ENCODE results near the gene ZNF614. TPM values are rescaled to one million over a fixed set of nuclear protein-coding genes. Genes with fewer than 3 reads are reported as not detected.
"Not testable (repeated sequence)": the region's sequence is repeated elsewhere in the genome, so short reads cannot be mapped to it uniquely, and the experiment has no call there.

ZNF614 gene
- total and polyA plus RNA-seq, 9 of the 15 experiments (the other 6 are each of a cell fraction or from before 2014, with no cell fraction given): 4.9 to 16.3 (median 11.4) TPM

- Histone ChIP-seq H3K79me2 (ENCODE audit: control insufficient read depth, insufficient read depth, low read length) (no peaks in the 10 kb centered on the region), H3K4me3 (no peak overlapping the region), H3K4me2 (ENCODE audit: insufficient read depth, low read length) (no peak overlapping the region), H2AFZ (ENCODE audit: low read depth, low read length) (no peak overlapping the region), H3K36me3 (ENCODE audit: control insufficient read depth, insufficient read depth, low read length) (no peaks in the 10 kb centered on the region), H3K9ac (ENCODE audit: insufficient read depth in 1 of 2, low read depth in 2 of 2, low read length in 2 of 2) (no peak overlapping the region), H3K9me1 (ENCODE audit: control insufficient read depth, insufficient read depth, low read length) (no peaks in the 10 kb centered on the region), H3K27ac (ENCODE audit: extremely low read depth, low read depth, low read length) (no peak overlapping the region), H4K20me1 (replicated peaks; ENCODE audit: control insufficient read depth, insufficient read depth, low read length) (no peaks in the 10 kb centered on the region), H3K27me3 (ENCODE audit: control insufficient read depth in 2 of 2, insufficient read depth in 2 of 2, low read length in 2 of 2) (no peaks in the 10 kb centered on the region), H3K9me3 (replicated peaks; ENCODE audit: control insufficient read depth, insufficient read depth, low read depth, low read length) (peaks cover 4% of the 10 kb centered on the region), H3K4me1 (replicated peaks in 1 of 2; ENCODE audit: control insufficient read depth in 2 of 2, insufficient read depth in 2 of 2, low read length in 2 of 2) (no peaks in the 10 kb centered on the region)
- ChIA-PET POLR2A (no interaction called here), CTCF (ENCODE audit: low intra/inter-chr PET ratio) (no interaction called here)
- TF ChIP-seq CTCF (IDR thresholded peaks at IDR 0.05 in 2 of 3, conservative IDR thresholded peaks at IDR 0.05 in 1 of 3; ENCODE audit: insufficient read depth in 2 of 3, low read depth in 1 of 3, low read length in 3 of 3) (peak in 2 of 3 experiments; percentile 9 to 12; a peak in 1 of 6 replicates), ATF4 (CRISPR knock-in tag; IDR thresholded peaks at IDR 0.05) (no peak)
- in situ Hi-C loops (cut with MboI): no loop called here
- ATAC-seq (no peak), DNase-seq (ENCODE audit: extremely low read depth in 1 of 4, low spot score in 3 of 4) (no peak), FAIRE-seq (no peak)
- WGBS (ENCODE audit: insufficient coverage, low coverage, missing lambda C conversion rate): 9% methylated on average over 3 of the region's 3 CpGs
- intact Hi-C loops (cut with micrococcal nuclease): no loop called here
- BruUV-seq (replicated peaks): no TSS peak
Measured at GRCh38 chr19:51976852-51977251, 51.3 kb downstream of the ZNF614 start.

GRCh38 chr19:51975787-51976186 is 52.4 kb downstream of the ZNF614 start:
- intact Hi-C loops (cut with micrococcal nuclease); H3K27ac ChIP-seq (ENCODE audit: extremely low read depth, low read depth, low read length); H3K4me1 ChIP-seq (replicated peaks in 1 of 2; ENCODE audit: control insufficient read depth in 2 of 2, insufficient read depth in 2 of 2, low read length in 2 of 2); H3K79me2 ChIP-seq (ENCODE audit: control insufficient read depth, insufficient read depth, low read length); H3K9ac ChIP-seq (ENCODE audit: insufficient read depth in 1 of 2, low read depth in 2 of 2, low read length in 2 of 2); H3K36me3 ChIP-seq (ENCODE audit: control insufficient read depth, insufficient read depth, low read length); H3K9me1 ChIP-seq (ENCODE audit: control insufficient read depth, insufficient read depth, low read length); ATAC-seq; POLR2A ChIA-PET; FAIRE-seq; CTCF ChIA-PET (ENCODE audit: low intra/inter-chr PET ratio); BruUV-seq (replicated peaks); H2AFZ ChIP-seq (ENCODE audit: low read depth, low read length); in situ Hi-C loops (cut with MboI); H3K4me3 ChIP-seq; H3K4me2 ChIP-seq (ENCODE audit: insufficient read depth, low read length); H3K27me3 ChIP-seq (ENCODE audit: control insufficient read depth in 2 of 2, insufficient read depth in 2 of 2, low read length in 2 of 2); H4K20me1 ChIP-seq (replicated peaks; ENCODE audit: control insufficient read depth, insufficient read depth, low read length); DNase-seq (ENCODE audit: extremely low read depth in 1 of 4, low spot score in 3 of 4): not testable (repeated sequence)
- 15% methylated on average over 17 of the region's 17 CpGs for WGBS (ENCODE audit: insufficient coverage, low coverage, missing lambda C conversion rate)
- peaks cover 12% of the 10 kb centered on the region for H3K9me3 ChIP-seq (replicated peaks; ENCODE audit: control insufficient read depth, insufficient read depth, low read depth, low read length)

All from K562 (cell line).